Activated CD8-positive, alpha-beta T cell treated with anti-CD3 and anti-CD28 coated beads for 36 hours (primary cell): ENCODE measurements around the gene FNDC7. TPM values are rescaled to one million over a fixed set of nuclear protein-coding genes. Genes with fewer than 3 reads are reported as not detected.

ENCODE experiments used
- ATAC-seq: fragments of 200-7000 bp; cut with Tn5 transposase; one replicate; pipeline ENCODE4 v1.10.0; 2021; ENCODE audit warnings: mild to moderate bottlenecking, moderate library complexity
- CTCF ChIA-PET: fragments of 350-600 bp; sonication (Branson Sonifier 250); formaldehyde crosslinking; loops from one replicate; lab custom pipeline; 2021; ENCODE audit warnings: antibody characterized with exemption; lab: Charles Lee
- POLR2A ChIA-PET: fragments of 350-600 bp; sonication (Branson Sonifier 250); formaldehyde crosslinking; loops from one replicate; lab custom pipeline; 2021; ENCODE audit warnings: antibody characterized with exemption; lab: Charles Lee
- DNase-seq: peaks from one replicate; pipeline ENCODE4 v3.0.0-alpha.2; 2020
- H3K27ac Mint-ChIP-seq: one replicate; pipeline ENCODE4 v1.8.0; 2021; ENCODE audit warnings: mild to moderate bottlenecking, mixed read lengths
- H3K27me3 Mint-ChIP-seq: one replicate; pipeline ENCODE4 v1.8.0; 2021; ENCODE audit warnings: mixed read lengths
- H3K36me3 Mint-ChIP-seq: one replicate; pipeline ENCODE4 v1.8.0; 2021; ENCODE audit warnings: low read depth, mixed read lengths
- H3K4me1 Mint-ChIP-seq: one replicate; pipeline ENCODE4 v1.8.0; 2021; ENCODE audit warnings: low read depth, mixed read lengths
- H3K4me3 Mint-ChIP-seq: one replicate; pipeline ENCODE4 v1.8.0; 2021; ENCODE audit warnings: mild to moderate bottlenecking, moderate library complexity, mixed read lengths
- H3K9me3 Mint-ChIP-seq: one replicate; pipeline ENCODE4 v1.8.0; 2021; ENCODE audit warnings: mixed read lengths
- CTCF ChIP-seq: fragments of 200-600 bp; IDR thresholded peaks from one replicate; pipeline ENCODE4 v1.8.0; 2022; ENCODE audit warnings: antibody characterized with exemption, mild to moderate bottlenecking
- intact Hi-C: fragments of 100-400 bp; cut with micrococcal nuclease; formaldehyde crosslinking; loops from one replicate; pipeline ENCODE4 v1.10.0; 2022
- total RNA-seq, 2 experiments: library from RNA; stranded (reverse); gene quantifications; one replicate each; pipeline ENCODE4 v1.2.3, GENCODE V29; 2021

The FNDC7 gene
- total RNA-seq, 2 experiments from 2014 or later: 0.20 TPM; not detected in 1

GRCh38 chr1:108716437-108717230, 3.9 kb downstream of the FNDC7 start:
- CTCF ChIA-PET: interaction anchor here (1.0 kb wide), 1 partner anchor 7 kb away, joined by 4 read pairs; no protein-coding TSS in a partner anchor
- H3K9me3 Mint-ChIP-seq: no peaks in the 10 kb centered on the region

GRCh38 chr1:108717774-108718316, 5.1 kb downstream of the FNDC7 start:
- no peak overlapping the region for H3K4me3 Mint-ChIP-seq
- CTCF ChIA-PET: interaction anchor here (1.0 to 1.1 kb wide), 2 partner anchors 8 to 9 kb away, joined by 4 read pairs; no protein-coding TSS in a partner anchor
- no peaks in the 10 kb centered on the region for H3K36me3 Mint-ChIP-seq
- no peaks in the 10 kb centered on the region for H3K4me1 Mint-ChIP-seq
- no peak overlapping the region for H3K27ac Mint-ChIP-seq
- intact Hi-C loops: no loop called here
- peaks cover 2% of the 10 kb centered on the region for H3K27me3 Mint-ChIP-seq
- ATAC-seq: no peak
- POLR2A ChIA-PET: no interaction called here
- no peak for DNase-seq
- no peaks in the 10 kb centered on the region for H3K9me3 Mint-ChIP-seq
- no peak for TF ChIP-seq CTCF

More at GRCh38 chr1:108716437-108717230, 3.9 kb downstream of the FNDC7 start:
- Mint-ChIP-seq H3K27ac (no peak overlapping the region), H3K27me3 (peaks cover 2% of the 10 kb centered on the region), H3K4me3 (no peak overlapping the region), H3K36me3 (no peaks in the 10 kb centered on the region), H3K4me1 (no peaks in the 10 kb centered on the region)
- ATAC-seq: no peak
- TF ChIP-seq CTCF: no peak
- intact Hi-C loops: no loop called here
- POLR2A ChIA-PET: interaction anchor here (1.1 kb wide), 1 partner anchor 56 kb away, joined by 3 read pairs; the partner anchor contains the start of gene HENMT1
- DNase-seq: no peak

GRCh38 chr1:108718927-108719655, 6.4 kb downstream of the FNDC7 start:
- POLR2A ChIA-PET: interaction anchor here (0.6 to 1.1 kb wide), 3 partner anchors 8 to 244 kb away, joined by 3 read pairs; partner anchors contain the start of gene CLCC1
- CTCF ChIA-PET: interaction anchor here (0.7 to 1.1 kb wide), 3 partner anchors 10 to 11 kb away, joined by 3 to 4 read pairs (median 3); no protein-coding TSS in a partner anchor
- no peaks in the 10 kb centered on the region for H3K27me3 Mint-ChIP-seq

GRCh38 chr1:108719656-108720435, 7.1 kb downstream of the FNDC7 start:
- intact Hi-C loops: no loop called here

More at GRCh38 chr1:108718927-108719655, 6.4 kb downstream of the FNDC7 start:
- Mint-ChIP-seq H3K4me3 (no peak overlapping the region), H3K4me1 (no peaks in the 10 kb centered on the region), H3K27ac (no peak overlapping the region), H3K36me3 (no peaks in the 10 kb centered on the region), H3K9me3 (no peaks in the 10 kb centered on the region)
- DNase-seq (no peak), ATAC-seq (no peak)
- TF ChIP-seq CTCF: no peak
- intact Hi-C loops: no loop called here

More at GRCh38 chr1:108719656-108720435, 7.1 kb downstream of the FNDC7 start:
- H3K36me3 Mint-ChIP-seq: no peaks in the 10 kb centered on the region
- H3K27ac Mint-ChIP-seq: no peak overlapping the region
- no peaks in the 10 kb centered on the region for H3K4me1 Mint-ChIP-seq
- ATAC-seq: no peak
- H3K4me3 Mint-ChIP-seq: no peak overlapping the region
- no peaks in the 10 kb centered on the region for H3K27me3 Mint-ChIP-seq
- no peak for DNase-seq
- no peak for TF ChIP-seq CTCF
- ChIA-PET CTCF (interaction anchor here (0.7 to 0.8 kb wide), 2 partner anchors 10 to 11 kb away, joined by 3 read pairs; no protein-coding TSS in a partner anchor), POLR2A (interaction anchor here (1.1 kb wide), 1 partner anchor 11 kb away, joined by 3 read pairs; no protein-coding TSS in a partner anchor)
- no peaks in the 10 kb centered on the region for H3K9me3 Mint-ChIP-seq
